HCT116 (cell line): ENCODE results near the gene PPIP5K2. TPM values are rescaled to one million over a fixed set of nuclear protein-coding genes. Genes with fewer than 3 reads are reported as not detected.

Source experiments
- ATAC-seq: fragments of 200-7000 bp; cut with Tn5 transposase; 2 replicates; pipeline ENCODE4 v1.9.1; 2020; ENCODE audit warnings: mild to moderate bottlenecking, moderate library complexity
- BruUV-seq: library from RNA; stranded (reverse); fragments of 400-500 nt; replicated peaks from 2 replicates; lab custom pipeline; 2021; lab: Mats Ljungman, UMichigan
- CTCF ChIA-PET: fragments of 300-600 bp; sonication (Branson Sonifier 250); formaldehyde crosslinking; loops from one replicate; lab custom pipeline; 2021; ENCODE audit warnings: antibody characterized with exemption; lab: Charles Lee
- POLR2A ChIA-PET: fragments of 300-600, 350-600 bp; sonication (Branson Sonifier 250); formaldehyde crosslinking; loops from one replicate; lab custom pipeline; 2021; ENCODE audit warnings: antibody characterized with exemption; lab: Charles Lee
- RAD21 ChIA-PET, 2 experiments: fragments of 300-600 bp; sonication (Branson Sonifier 250); formaldehyde crosslinking; loops; one replicate each; lab custom pipeline; 2023; ENCODE audit warnings: low total read pairs in 2 of 2; ENCODE audit not compliant: uncharacterized antibody in 2 of 2, unreplicated experiment in 2 of 2, low non-redundant PET in 1 of 2; lab: Charles Lee
- DNase-seq: peaks from one replicate; pipeline ENCODE4 v3.0.0-alpha.2; 2010; ENCODE audit warnings: low read depth, low spot score
- H2AFZ ChIP-seq: fragments of 200-600 bp; shearing (Covaris generic), sonication (generic); 2 replicates; pipeline ENCODE4 v1.6.1; 2017; ENCODE audit warnings: low read depth, mixed run types, mixed read lengths, antibody characterized with exemption, low read length; ENCODE audit not compliant: poor library complexity, severe bottlenecking
- H3K27ac ChIP-seq: 2 replicates; pipeline ENCODE4 v1.5.1; 2012; ENCODE audit warnings: low read depth, low read length
- H3K27me3 ChIP-seq: fragments of 200-600 bp; sonication (generic); 2 replicates; pipeline ENCODE4 v1.6.1; 2016; ENCODE audit warnings: mixed run types, low read length, mixed read lengths; ENCODE audit not compliant: insufficient read depth
- H3K36me3 ChIP-seq, 2 experiments: fragments of 200-500 bp in 1 of 2; fragments of 200-600 bp in 1 of 2; sonication (Bioruptor generic) in 1 of 2; sonication (generic) in 1 of 2; 2 replicates each; pipeline versions ENCODE4 v1.5.1 to v1.6.1; 2014 to 2016; ENCODE audit warnings: low read length in 2 of 2, inconsistent platforms in 1 of 2, mixed read lengths in 1 of 2, mixed run types in 1 of 2; ENCODE audit not compliant: insufficient read depth in 2 of 2, control insufficient read depth in 1 of 2
- H3K4me1 ChIP-seq, 2 experiments: fragments of 200-600 bp in 1 of 2; sonication (generic) in 1 of 2; 2 replicates each; pipeline versions ENCODE4 v1.5.1 to v1.6.1; 2012 to 2017; ENCODE audit warnings: low read length in 2 of 2, inconsistent platforms in 1 of 2, mild to moderate bottlenecking in 1 of 2, mixed read lengths in 1 of 2, mixed run types in 1 of 2, moderate library complexity in 1 of 2; ENCODE audit not compliant: insufficient read depth in 2 of 2, control insufficient read depth in 1 of 2
- H3K4me2 ChIP-seq: fragments of 200-600 bp; sonication (generic); 2 replicates; pipeline ENCODE4 v1.6.1; 2017; ENCODE audit warnings: mixed run types, low read length, mixed read lengths
- H3K4me3 ChIP-seq, 2 experiments: fragments of 200-600 bp in 1 of 2; sonication (generic) in 1 of 2; replicated peaks in 1 of 2; 2 replicates each; pipeline ENCODE4 v1.5.1; 2011 to 2016; ENCODE audit warnings: low read length in 2 of 2, control low read depth in 1 of 2, low read depth in 1 of 2, mild to moderate bottlenecking in 1 of 2, mixed read lengths in 1 of 2, mixed run types in 1 of 2
- H3K79me2 ChIP-seq: fragments of 200-600 bp; sonication (generic); 2 replicates; pipeline ENCODE4 v1.6.1; 2017; ENCODE audit warnings: mild to moderate bottlenecking, mixed run types, low read length, moderate library complexity, mixed read lengths; ENCODE audit not compliant: insufficient read depth
- H3K9ac ChIP-seq: fragments of 200-600 bp; sonication (generic); 2 replicates; pipeline ENCODE4 v1.6.1; 2016; ENCODE audit warnings: low read length, mixed read lengths
- H3K9me2 ChIP-seq: fragments of 200-600 bp; sonication (generic), shearing (Covaris generic); 2 replicates; pipeline ENCODE4 v1.6.1; 2017; ENCODE audit warnings: mixed run types, mild to moderate bottlenecking, moderate library complexity; ENCODE audit not compliant: insufficient read depth
- H3K9me3 ChIP-seq, 2 experiments: fragments of 200-500 bp in 1 of 2; fragments of 200-600 bp in 1 of 2; sonication (Bioruptor generic) in 1 of 2; sonication (generic) in 1 of 2; 2 replicates each; pipeline ENCODE4 v1.6.1; 2014 to 2017; ENCODE audit warnings: low read length in 2 of 2, mixed read lengths in 2 of 2, inconsistent platforms in 1 of 2, low read depth in 1 of 2, mild to moderate bottlenecking in 1 of 2, mixed run types in 1 of 2, moderate library complexity in 1 of 2; ENCODE audit not compliant: control insufficient read depth in 1 of 2, insufficient read depth in 1 of 2
- H4K20me1 ChIP-seq: fragments of 200-600 bp; sonication (generic), shearing (Covaris generic); 2 replicates; pipeline ENCODE4 v1.6.1; 2017; ENCODE audit warnings: mixed run types, mild to moderate bottlenecking, moderate library complexity; ENCODE audit not compliant: insufficient read depth
- ELF1 ChIP-seq: IDR thresholded peaks from 2 replicates; pipeline ENCODE4 v1.6.1; 2012; ENCODE audit warnings: low read depth, borderline replicate concordance
- EZH2phosphoT487 ChIP-seq: fragments of 200-600 bp; IDR thresholded peaks from 2 replicates; pipeline ENCODE4 v1.6.1; 2018; ENCODE audit warnings: antibody characterized with exemption, borderline replicate concordance
- JUND ChIP-seq: IDR thresholded peaks from 2 replicates; pipeline ENCODE4 v1.6.1; 2012
- SRF ChIP-seq: IDR thresholded peaks from 2 replicates; pipeline ENCODE4 v1.6.1; 2012; ENCODE audit warnings: low read depth
- YY1 ChIP-seq: IDR thresholded peaks from 2 replicates; pipeline ENCODE4 v1.6.1; 2011; ENCODE audit warnings: low read length, low read depth, moderate library complexity, mild to moderate bottlenecking; ENCODE audit not compliant: insufficient replicate concordance; ENCODE audit errors: extremely low read depth
- ZFX ChIP-seq: fragments of 450-650 bp; IDR thresholded peaks from 2 replicates; pipeline ENCODE4 v1.6.1; 2017
- intact Hi-C: fragments of 100-400 bp; cut with micrococcal nuclease; formaldehyde crosslinking; loops from 2 replicates; pipeline ENCODE4 v1.10.0; 2022
- total RNA-seq: library from RNA; stranded (reverse); gene quantifications from one replicate; pipeline ENCODE4 v1.2.1, GENCODE V29; 2021; ENCODE audit not compliant: unreplicated experiment
- TF ChIP-seq, protein P1 (sequence below): IDR thresholded peaks from 2 replicates; pipeline ENCODE4 v1.6.1; 2012; ENCODE audit warnings: low read depth

Gene PPIP5K2
- total RNA-seq, 1 experiment from 2014 or later, result 45.8 TPM

- no peak overlapping the region for H3K4me3 ChIP-seq
- intact Hi-C loops, result loop anchor here (10.0 kb wide), 1 partner anchor 347 kb away; no protein-coding TSS in a partner anchor
- no peaks in the 10 kb centered on the region for H3K27me3 ChIP-seq
- no peak overlapping the region for H3K27ac ChIP-seq
- H3K79me2 ChIP-seq, result peaks cover 59% of the 10 kb centered on the region
- no TSS peak for BruUV-seq
- peaks cover 5 to 13% of the 10 kb centered on the region in 2 experiments; a peak in 3 of 4 replicates for H3K4me1 ChIP-seq
- no peak for ATAC-seq
- TF ChIP-seq ELF1, result no peak
- no peak for TF ChIP-seq EZH2phosphoT487
- TF ChIP-seq ZFX, result no peak
- TF ChIP-seq, protein P1, sequence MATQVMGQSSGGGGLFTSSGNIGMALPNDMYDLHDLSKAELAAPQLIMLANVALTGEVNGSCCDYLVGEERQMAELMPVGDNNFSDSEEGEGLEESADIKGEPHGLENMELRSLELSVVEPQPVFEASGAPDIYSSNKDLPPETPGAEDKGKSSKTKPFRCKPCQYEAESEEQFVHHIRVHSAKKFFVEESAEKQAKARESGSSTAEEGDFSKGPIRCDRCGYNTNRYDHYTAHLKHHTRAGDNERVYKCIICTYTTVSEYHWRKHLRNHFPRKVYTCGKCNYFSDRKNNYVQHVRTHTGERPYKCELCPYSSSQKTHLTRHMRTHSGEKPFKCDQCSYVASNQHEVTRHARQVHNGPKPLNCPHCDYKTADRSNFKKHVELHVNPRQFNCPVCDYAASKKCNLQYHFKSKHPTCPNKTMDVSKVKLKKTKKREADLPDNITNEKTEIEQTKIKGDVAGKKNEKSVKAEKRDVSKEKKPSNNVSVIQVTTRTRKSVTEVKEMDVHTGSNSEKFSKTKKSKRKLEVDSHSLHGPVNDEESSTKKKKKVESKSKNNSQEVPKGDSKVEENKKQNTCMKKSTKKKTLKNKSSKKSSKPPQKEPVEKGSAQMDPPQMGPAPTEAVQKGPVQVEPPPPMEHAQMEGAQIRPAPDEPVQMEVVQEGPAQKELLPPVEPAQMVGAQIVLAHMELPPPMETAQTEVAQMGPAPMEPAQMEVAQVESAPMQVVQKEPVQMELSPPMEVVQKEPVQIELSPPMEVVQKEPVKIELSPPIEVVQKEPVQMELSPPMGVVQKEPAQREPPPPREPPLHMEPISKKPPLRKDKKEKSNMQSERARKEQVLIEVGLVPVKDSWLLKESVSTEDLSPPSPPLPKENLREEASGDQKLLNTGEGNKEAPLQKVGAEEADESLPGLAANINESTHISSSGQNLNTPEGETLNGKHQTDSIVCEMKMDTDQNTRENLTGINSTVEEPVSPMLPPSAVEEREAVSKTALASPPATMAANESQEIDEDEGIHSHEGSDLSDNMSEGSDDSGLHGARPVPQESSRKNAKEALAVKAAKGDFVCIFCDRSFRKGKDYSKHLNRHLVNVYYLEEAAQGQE, result no peak
- no peak for TF ChIP-seq YY1
- no peak for TF ChIP-seq SRF
- TF ChIP-seq JUND, result no peak
- no peak for DNase-seq
- H3K9ac ChIP-seq, result no peak overlapping the region
- no peaks in the 10 kb centered on the region for H3K9me2 ChIP-seq
- ChIA-PET CTCF (no interaction called here), POLR2A (no interaction called here), RAD21 (no interaction called here)
- H2AFZ ChIP-seq, result no peak overlapping the region
- no peaks in the 10 kb centered on the region for H4K20me1 ChIP-seq
- no peaks in the 10 kb centered on the region for H3K9me3 ChIP-seq
- no peak overlapping the region for H3K4me2 ChIP-seq
- H3K36me3 ChIP-seq, result no peaks in the 10 kb centered on the region
Measured at GRCh38 chr5:103122242-103122641, 2.1 kb downstream of the PPIP5K2 start.
